ENCODE data around the gene GPR176.

- TF ChIP-seq CTCF (conservative IDR thresholded peaks at IDR 0.05) (no peak), ZFX (IDR thresholded peaks at IDR 0.05) (no peak)
Observed at GRCh38 chr15:39808909-39809308, 111.2 kb downstream of the GPR176 start.
